ENCODE measurements around the gene CNTNAP2.

GRCh38 chr7:148447221-148447849, 2330.7 kb downstream of the CNTNAP2 start:
- TF ChIP-seq POLR2A (IDR thresholded peaks at IDR 0.05) (no peak), CTCF (IDR thresholded peaks at IDR 0.05) (no peak)

All from testis (tissue), 2 donors.